ENCODE measurements around the gene AKR1D1. TPM values are rescaled to one million over a fixed set of nuclear protein-coding genes. Genes with fewer than 3 reads are reported as not detected.
"Not testable (repeated sequence)": the region's sequence is repeated elsewhere in the genome, so short reads cannot be mapped to it uniquely, and the experiment has no call there.

AKR1D1 gene
- total RNA-seq, 2 donors from 2014 or later: not detected

DNA sequence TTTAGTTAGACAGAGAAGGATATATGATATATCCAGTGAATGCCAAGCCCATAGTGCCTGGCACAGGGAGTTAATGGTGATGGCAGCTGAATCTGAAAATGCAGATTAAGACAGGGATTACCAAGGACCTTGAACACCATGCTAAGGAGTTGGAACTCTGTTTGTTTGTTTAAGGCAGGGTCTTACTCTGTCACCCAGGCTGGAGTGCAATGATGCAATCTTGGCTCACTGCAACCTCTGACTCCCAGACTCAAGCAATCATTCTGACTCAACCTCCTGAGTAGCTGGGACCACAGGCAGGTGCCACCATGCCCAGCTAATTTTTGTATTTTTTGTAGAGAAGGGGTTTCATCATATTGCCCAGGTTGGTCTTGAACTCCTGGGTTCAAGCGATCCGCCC lies 1.6 kb downstream of the AKR1D1 start:
- no peak overlapping the region for H3K27ac Mint-ChIP-seq
- peaks cover 0 to 2% of the 10 kb centered on the region in 2 donors for H3K36me3 Mint-ChIP-seq (ENCODE audit: insufficient read depth in 2 of 2)
- DNase-seq (peak in 1 of 2 donors; percentile 2), ATAC-seq (replicated peaks in 1 of 2) (peak; percentile 42 to 49)
- no peak overlapping the region for H3K4me3 Mint-ChIP-seq
- H3K27me3 Mint-ChIP-seq (ENCODE audit: low read depth): no peaks in the 10 kb centered on the region
- peaks cover 4 to 5% of the 10 kb centered on the region in 2 donors for H3K9me3 Mint-ChIP-seq
- no peaks in the 10 kb centered on the region for H3K4me1 Mint-ChIP-seq (ENCODE audit: low read depth)

DNA sequence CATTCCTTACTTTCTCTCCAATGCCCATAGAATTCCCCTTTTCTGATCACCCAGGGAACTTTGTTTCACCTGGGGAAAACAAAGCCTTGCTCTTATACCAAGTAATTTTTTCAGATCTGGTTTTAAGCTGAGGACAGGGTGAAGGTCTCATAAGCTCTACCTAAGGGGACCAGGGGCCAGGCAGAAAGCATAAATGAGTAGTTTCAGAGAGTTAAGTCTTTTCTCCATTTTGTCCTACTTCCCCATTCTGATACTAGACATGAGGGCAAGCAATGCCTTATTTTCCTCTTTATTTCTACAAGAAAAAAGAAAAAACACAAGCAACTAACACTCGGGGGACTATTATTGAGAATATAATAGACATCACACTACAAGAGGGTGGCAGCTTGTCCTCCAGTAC lies 2.9 kb downstream of the AKR1D1 start:
- no peak for DNase-seq
- ATAC-seq (replicated peaks in 1 of 2): no peak
- Mint-ChIP-seq H3K27me3 (ENCODE audit: low read depth) (no peaks in the 10 kb centered on the region), H3K27ac (no peak overlapping the region), H3K36me3 (ENCODE audit: insufficient read depth in 2 of 2) (no peaks in the 10 kb centered on the region), H3K4me1 (ENCODE audit: low read depth) (no peaks in the 10 kb centered on the region), H3K4me3 (no peak overlapping the region), H3K9me3 (peaks cover 1 to 2% of the 10 kb centered on the region in 2 donors)

DNA sequence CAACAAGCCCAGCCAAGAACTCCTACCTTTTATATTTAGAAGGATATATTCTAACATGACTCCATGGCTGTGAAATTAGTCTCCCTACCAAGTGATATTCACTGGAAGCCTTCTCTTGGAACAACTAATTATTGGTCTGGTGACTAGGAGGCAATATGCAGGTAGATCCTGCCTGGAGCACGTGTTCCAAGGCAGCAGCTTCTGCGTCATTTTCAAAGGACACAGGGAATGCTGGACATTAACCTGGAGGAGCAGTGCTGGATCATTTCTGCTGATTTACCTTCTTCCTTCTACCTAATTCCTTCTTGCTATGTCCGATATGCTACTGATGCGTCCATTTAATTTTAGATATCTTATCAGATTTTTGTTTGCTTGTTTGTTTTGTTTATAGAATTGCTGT lies 5.6 kb downstream of the AKR1D1 start:
- Mint-ChIP-seq H3K27ac (no peak overlapping the region), H3K4me1 (ENCODE audit: low read depth) (no peaks in the 10 kb centered on the region), H3K27me3 (ENCODE audit: low read depth) (no peaks in the 10 kb centered on the region), H3K9me3 (no peaks in the 10 kb centered on the region), H3K4me3 (no peak overlapping the region), H3K36me3 (ENCODE audit: insufficient read depth in 2 of 2) (no peaks in the 10 kb centered on the region)
- no peak for DNase-seq
- ATAC-seq (replicated peaks in 1 of 2): no peak

DNA sequence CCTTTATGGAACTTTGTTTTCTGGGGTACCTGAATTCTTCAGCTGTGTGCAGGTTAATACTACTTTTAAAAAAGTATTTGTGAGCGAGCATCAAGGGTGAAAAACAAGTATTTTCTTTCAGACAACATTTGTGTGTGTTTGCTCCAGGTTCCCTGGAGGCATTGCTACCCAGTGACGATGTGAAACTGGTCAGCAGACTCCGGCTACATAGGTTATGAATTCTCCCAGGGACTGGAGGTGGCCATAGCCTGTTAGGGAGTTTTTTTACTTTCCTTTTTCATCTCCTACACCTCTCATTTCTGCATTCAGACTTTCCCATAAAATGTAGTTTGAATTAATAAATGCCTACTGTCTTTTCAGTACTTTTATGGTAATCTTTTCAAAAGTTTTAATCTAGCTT lies 7.6 kb downstream of the AKR1D1 start:
- H3K27me3 Mint-ChIP-seq (ENCODE audit: low read depth): no peaks in the 10 kb centered on the region
- DNase-seq (no peak), ATAC-seq (replicated peaks in 1 of 2) (no peak)
- no peak overlapping the region for H3K4me3 Mint-ChIP-seq
- H3K36me3 Mint-ChIP-seq (ENCODE audit: insufficient read depth in 2 of 2): no peaks in the 10 kb centered on the region
- no peaks in the 10 kb centered on the region for H3K4me1 Mint-ChIP-seq (ENCODE audit: low read depth)
- H3K27ac Mint-ChIP-seq: no peak overlapping the region
- no peaks in the 10 kb centered on the region for H3K9me3 Mint-ChIP-seq

DNA sequence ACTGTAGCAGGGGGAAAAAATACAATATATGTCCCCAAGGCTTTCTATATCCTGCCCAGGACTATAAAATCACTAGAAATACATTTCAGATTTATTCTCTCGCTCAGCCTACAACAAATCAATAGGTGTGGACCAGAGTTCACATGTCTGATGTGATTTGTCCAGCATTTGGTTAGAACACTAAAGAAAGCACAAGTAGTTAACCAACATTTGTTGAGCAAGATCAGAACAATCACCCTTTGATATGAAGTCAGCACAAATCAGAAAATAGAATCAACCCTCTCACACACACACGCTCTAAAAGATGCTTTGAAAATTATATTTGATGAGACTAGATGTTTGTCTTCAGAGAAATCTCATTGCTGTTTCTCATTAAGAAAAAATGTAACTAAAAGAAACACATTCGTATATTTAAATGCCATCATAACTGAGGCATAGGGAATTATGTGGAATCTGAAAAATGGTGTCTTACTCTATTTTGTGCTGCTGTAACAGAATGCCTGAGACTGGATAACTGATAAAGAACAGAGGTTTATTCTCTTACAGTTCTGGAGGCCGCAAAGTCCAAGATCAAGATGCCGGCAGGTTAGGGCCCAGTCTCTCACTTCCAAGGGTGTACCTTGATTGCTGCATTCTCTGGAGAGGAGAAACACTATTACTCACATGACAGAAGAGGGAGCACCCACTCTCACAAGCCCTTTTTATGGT lies 10.5 kb downstream of the AKR1D1 start:
- no peaks in the 10 kb centered on the region for H3K27me3 Mint-ChIP-seq (ENCODE audit: low read depth)
- no peaks in the 10 kb centered on the region for H3K9me3 Mint-ChIP-seq
- H3K36me3 Mint-ChIP-seq (ENCODE audit: insufficient read depth in 2 of 2): no peaks in the 10 kb centered on the region

DNA sequence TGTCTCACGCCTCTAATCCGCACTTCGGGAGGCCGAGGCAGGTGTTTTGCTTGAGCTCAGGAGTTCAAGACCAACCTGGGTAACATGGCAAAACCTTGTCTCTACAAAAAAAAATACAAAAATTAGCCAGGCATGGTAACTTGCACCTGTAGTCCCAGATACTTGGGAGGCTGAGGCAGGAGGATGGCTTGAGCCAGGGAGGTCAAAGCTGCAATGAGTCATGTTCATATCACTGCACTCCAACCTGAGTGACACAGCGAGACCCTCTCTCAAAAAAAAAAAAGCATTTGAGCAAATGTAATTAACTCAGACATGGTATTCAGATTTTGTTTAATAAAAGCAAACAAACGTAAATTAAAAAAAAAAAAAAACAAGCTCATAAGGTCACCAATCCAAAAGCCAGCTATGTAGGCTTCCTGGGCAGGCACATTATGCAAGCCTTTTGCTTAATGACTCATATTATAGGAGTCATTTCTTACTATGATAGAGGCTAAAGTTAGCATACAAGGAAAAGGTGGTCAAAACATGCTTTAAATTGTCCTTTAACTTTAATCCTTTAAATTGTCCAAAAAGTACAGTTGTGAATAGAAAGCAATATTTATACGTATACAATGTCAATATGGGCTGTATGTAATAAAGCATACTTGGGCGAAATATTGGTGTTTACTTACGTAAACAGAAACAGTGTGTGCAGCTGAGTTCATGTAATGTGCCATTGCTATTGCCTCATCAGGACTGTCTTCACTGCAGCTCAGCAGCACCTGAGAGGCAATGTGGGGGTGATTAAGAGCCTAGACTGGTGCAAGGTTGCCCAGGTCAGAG lies 13.0 kb downstream of the AKR1D1 start:
- DNase-seq: no peak
- H3K9me3 Mint-ChIP-seq: no peaks in the 10 kb centered on the region
- peak; percentile 66 to 73 for ATAC-seq (replicated peaks in 1 of 2)
- no peaks in the 10 kb centered on the region for H3K4me1 Mint-ChIP-seq (ENCODE audit: low read depth)
- no peaks in the 10 kb centered on the region for H3K27me3 Mint-ChIP-seq (ENCODE audit: low read depth)
- H3K4me3 Mint-ChIP-seq: peak overlapping the region in 1 of 2 donors; percentile 16
- no peak overlapping the region for H3K27ac Mint-ChIP-seq
- H3K36me3 Mint-ChIP-seq (ENCODE audit: insufficient read depth in 2 of 2): no peaks in the 10 kb centered on the region

More for the DNA sequence above, 10.5 kb downstream of the AKR1D1 start:
- Mint-ChIP-seq H3K4me1 (ENCODE audit: low read depth) (no peaks in the 10 kb centered on the region), H3K4me3 (no peak overlapping the region), H3K27ac (no peak overlapping the region)
- DNase-seq: no peak
- ATAC-seq (replicated peaks in 1 of 2): no peak

DNA sequence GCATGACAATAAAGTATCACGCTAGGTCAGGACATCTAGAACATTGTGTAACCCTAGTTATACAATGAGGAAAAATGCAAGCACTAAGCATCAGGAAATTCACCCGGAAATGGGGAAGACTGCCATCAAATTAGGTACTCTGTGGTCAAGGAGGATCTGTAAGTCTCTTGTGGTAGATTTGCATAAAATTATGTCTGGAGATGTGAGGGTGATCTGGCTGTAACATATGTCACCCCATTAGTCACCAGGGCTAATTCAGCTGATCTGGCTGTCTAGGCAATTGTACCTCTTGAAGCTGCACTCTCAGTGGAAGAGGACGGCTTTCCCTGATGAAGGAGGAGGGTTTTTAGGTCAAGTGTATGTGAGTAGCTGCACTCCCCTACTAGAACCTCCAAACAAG lies 14.8 kb downstream of the AKR1D1 start:
- Mint-ChIP-seq H3K4me3 (no peak overlapping the region), H3K27me3 (ENCODE audit: low read depth) (no peaks in the 10 kb centered on the region), H3K36me3 (ENCODE audit: insufficient read depth in 2 of 2) (no peaks in the 10 kb centered on the region), H3K9me3 (no peaks in the 10 kb centered on the region), H3K4me1 (ENCODE audit: low read depth) (no peaks in the 10 kb centered on the region), H3K27ac (no peak overlapping the region)
- ATAC-seq (replicated peaks in 1 of 2) (no peak), DNase-seq (no peak)

DNA sequence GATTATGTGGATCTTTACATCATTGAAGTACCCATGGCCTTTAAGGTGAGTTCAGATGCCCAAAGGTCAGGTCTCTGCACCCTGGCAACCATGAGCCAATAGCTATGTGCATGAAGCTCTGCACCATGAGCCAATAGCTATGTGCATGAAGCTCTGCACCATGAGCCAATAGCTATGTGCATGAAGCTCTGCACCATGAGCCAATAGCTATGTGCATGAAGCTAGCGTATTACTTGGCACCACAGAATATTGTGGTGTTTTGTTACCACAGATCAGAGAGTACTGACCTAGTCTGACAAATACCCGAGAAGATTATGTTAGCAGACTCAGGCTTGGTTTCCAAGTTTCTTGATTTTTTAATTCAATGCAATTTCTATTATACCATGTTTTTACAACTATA lies 15.6 kb downstream of the AKR1D1 start:
- H3K4me3 Mint-ChIP-seq; H3K27me3 Mint-ChIP-seq (ENCODE audit: low read depth); DNase-seq; H3K9me3 Mint-ChIP-seq; H3K4me1 Mint-ChIP-seq (ENCODE audit: low read depth); H3K27ac Mint-ChIP-seq; H3K36me3 Mint-ChIP-seq (ENCODE audit: insufficient read depth in 2 of 2); ATAC-seq (replicated peaks in 1 of 2): not testable (repeated sequence)

DNA sequence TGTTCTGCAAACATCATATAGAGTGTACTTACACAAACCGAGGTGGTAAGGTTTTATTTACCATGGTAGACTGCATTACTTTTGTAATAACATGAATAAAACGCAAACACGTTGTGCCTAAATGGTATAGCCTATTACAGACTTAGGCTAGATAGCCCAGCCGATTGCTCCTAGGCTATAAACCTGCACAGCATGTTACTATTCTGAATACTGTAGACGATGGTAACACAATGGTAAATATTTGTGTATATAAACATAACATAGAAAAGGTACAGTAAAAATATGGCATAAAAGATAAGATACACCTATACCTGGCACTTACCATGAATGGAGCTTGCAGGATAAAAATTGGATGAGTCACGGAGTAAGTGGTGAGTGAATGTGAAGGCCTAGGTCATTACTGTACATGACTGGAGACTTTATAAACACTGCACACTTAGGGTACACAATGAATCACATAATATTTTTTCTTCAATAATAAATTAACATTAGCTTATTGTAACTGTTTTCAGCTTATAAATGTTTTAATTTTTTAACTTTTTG lies 16.3 kb downstream of the AKR1D1 start:
- ATAC-seq (replicated peaks in 1 of 2): no peak

DNA sequence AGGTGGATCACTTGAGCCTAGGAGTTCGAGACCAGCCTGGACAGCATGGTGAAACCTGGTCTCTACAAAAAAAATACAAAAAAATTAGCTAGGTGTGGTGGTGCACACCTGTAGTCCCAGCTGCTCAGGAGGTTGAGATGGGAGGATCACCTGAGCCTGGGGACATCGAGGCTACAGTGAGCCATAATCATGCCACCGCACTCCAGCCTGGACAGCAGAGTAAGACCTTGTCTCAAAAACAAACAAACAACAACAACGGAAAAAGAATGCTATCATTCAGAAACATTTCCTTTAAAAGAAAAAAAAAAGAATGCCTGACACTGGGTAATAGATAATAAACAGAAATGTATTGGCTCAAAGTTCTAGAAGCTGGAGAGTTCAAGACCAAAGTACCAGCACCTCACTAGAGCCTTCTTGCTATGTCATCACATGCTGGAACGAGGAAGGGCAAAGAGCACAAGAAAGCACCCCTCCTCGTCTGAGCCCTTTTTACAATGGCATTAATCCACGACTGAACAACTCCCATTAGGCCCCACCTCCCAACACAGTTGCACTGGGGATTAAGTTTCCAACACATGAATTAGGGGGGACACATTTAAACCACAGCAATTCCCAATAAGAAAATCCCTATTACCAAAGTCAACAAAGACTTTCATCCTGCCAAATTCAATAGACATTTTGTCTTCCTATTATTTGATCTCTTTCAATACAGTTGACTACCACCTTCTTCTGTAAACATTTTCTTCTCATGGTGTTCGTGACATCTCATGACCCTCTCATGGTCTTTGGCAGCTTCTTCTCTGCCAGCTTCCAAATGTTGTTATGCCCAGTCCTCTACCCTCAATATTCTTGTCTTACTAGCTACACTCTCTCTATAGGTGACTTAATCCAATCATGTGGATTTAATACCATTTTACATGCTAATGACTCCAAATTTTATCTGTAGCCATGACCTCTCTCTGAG lies 20.0 kb downstream of the AKR1D1 start:
- no peak for DNase-seq
- peaks cover 7% of the 10 kb centered on the region for H3K27me3 Mint-ChIP-seq (ENCODE audit: low read depth)
- no peaks in the 10 kb centered on the region for H3K9me3 Mint-ChIP-seq
- no peak overlapping the region for H3K4me3 Mint-ChIP-seq
- ATAC-seq (replicated peaks in 1 of 2): no peak
- H3K36me3 Mint-ChIP-seq (ENCODE audit: insufficient read depth in 2 of 2): no peaks in the 10 kb centered on the region
- H3K27ac Mint-ChIP-seq: no peak overlapping the region
- H3K4me1 Mint-ChIP-seq (ENCODE audit: low read depth): no peaks in the 10 kb centered on the region

More for the DNA sequence above, 16.3 kb downstream of the AKR1D1 start:
- no peaks in the 10 kb centered on the region for H3K9me3 Mint-ChIP-seq
- no peak overlapping the region for H3K27ac Mint-ChIP-seq
- H3K27me3 Mint-ChIP-seq (ENCODE audit: low read depth): peaks cover 7% of the 10 kb centered on the region
- no peak for DNase-seq
- H3K4me3 Mint-ChIP-seq: no peak overlapping the region
- no peaks in the 10 kb centered on the region for H3K4me1 Mint-ChIP-seq (ENCODE audit: low read depth)
- H3K36me3 Mint-ChIP-seq (ENCODE audit: insufficient read depth in 2 of 2): no peaks in the 10 kb centered on the region

DNA sequence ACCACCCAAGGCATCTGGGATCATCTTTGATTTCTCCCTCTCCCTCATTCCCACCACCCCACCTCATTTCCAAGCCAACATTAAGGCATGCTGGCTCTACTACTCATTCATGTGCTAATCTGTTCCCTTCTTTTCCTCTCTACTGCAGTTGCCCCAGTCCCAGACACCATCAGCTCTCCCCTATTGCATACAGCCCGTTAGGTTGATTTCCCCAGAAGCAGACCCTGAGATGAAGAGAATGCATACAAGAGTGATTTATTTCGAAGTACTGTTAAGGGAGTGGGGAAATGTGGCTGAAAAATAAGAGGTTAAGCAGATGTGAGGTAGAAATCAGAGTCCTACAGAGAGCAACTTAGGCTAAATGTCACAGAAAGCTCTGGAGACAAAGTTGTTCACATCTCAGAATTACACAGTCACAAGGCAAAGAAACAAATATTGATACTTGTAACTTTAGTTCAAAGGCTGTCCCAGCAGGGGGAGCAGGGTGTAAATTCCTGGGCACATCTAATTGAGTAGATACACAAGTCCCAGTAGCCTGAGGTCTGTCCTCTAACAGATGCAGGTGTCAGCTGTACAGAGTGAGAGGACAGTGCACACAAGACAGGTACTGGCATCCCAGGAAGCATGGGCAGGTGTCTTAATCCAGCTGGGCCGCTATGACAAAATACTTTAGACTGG lies 20.9 kb downstream of the AKR1D1 start:
- Mint-ChIP-seq H3K4me3 (no peak overlapping the region), H3K4me1 (ENCODE audit: low read depth) (no peaks in the 10 kb centered on the region), H3K9me3 (no peaks in the 10 kb centered on the region), H3K36me3 (ENCODE audit: insufficient read depth in 2 of 2) (no peaks in the 10 kb centered on the region), H3K27me3 (ENCODE audit: low read depth) (peaks cover 7% of the 10 kb centered on the region), H3K27ac (no peak overlapping the region)
- DNase-seq (peak; percentile 4 to 9), ATAC-seq (replicated peaks in 1 of 2) (no peak)

DNA sequence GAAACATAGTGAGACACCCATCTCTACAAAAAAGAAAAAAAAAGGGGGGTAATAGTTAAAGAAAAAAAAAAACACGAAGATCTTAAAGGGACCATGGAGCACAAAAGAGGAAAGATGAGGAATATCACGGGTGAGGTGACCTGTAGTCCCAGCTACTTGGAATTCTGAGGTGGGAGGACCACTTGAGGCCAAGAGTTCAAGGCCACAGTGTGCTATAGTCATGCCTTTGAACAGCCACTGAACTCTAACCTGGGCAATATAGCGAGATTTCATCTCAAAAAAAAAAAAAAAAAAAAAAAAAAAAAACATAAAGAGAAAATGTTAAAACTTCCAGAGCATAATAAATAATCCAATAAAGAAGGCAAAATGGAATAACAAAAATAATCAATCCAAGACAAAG lies 23.6 kb downstream of the AKR1D1 start:
- DNase-seq: no peak
- Mint-ChIP-seq H3K27ac (no peak overlapping the region), H3K4me3 (no peak overlapping the region), H3K27me3 (ENCODE audit: low read depth) (peaks cover 7% of the 10 kb centered on the region), H3K9me3 (no peaks in the 10 kb centered on the region), H3K4me1 (ENCODE audit: low read depth) (no peaks in the 10 kb centered on the region), H3K36me3 (ENCODE audit: insufficient read depth in 2 of 2) (no peaks in the 10 kb centered on the region)
- no peak for ATAC-seq (replicated peaks in 1 of 2)

Data from activated T-cell treated with anti-CD3 and anti-CD28 coated beads, Interleukin-2, amount 50 U/mL, for 72 hours (primary cell).